Measurements from ENCODE around the gene MT2A.
"Not testable (repeated sequence)": the region's sequence is repeated elsewhere in the genome, so short reads cannot be mapped to it uniquely, and the experiment has no call there.

Gene MT2A

GRCh38 chr16:56621665-56622445 lies 13.5 kb downstream of the MT2A start:
- DNase-seq (ENCODE audit: low spot score) = not testable (repeated sequence)

DNA sequence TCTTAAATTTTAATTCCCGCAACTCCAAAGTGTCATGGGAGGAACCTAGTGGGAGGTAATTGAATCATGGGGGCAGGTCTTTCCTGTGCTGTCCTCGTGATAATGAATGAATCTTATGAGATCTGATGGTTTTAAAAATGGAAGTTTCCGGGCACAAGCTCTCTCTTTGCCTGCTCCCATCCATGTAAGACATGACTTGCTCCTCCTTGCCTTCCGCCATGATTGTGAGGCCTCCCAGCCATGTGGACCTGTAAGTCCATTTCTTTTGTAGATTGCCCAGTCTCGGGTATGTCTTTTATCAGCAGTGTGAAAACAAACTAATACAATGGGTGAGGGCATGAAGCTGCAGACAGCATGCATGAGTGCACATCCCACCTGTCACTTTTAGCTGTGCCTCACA lies 14.8 kb downstream of the MT2A start:
- DNase-seq (ENCODE audit: low spot score) = not testable (repeated sequence)

DNA sequence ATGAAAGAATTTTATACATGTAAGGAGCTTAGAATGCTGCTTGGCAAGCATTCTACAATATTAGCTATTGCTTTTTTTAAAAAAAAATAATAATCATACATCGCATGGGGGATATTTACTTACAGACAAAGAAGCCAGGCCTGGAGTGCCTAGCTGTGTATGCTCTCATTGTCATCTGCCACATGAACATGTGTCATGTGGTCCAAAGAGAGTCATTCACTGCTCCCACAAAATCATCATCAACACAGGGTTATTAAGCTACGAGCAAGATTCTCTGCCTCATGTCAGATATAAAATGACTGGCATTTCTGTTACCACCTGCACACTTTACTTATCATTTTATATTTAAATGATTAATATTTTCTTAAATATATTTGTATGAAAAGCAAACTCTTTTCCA lies 15.3 kb downstream of the MT2A start:
- no peak for DNase-seq (ENCODE audit: low spot score)

- DNase-seq (ENCODE audit: low spot score) = no peak
Measured at GRCh38 chr16:56625140-56625942, 17.0 kb downstream of the MT2A start, which contains the start of gene MT1E. Gene MT1E (plus strand): TSS chr16:56625781. CDS start chr16:56625852, 71 bp downstream.

GRCh38 chr16:56625943-56626654 lies 17.7 kb downstream of the MT2A start:
- no peak for DNase-seq (ENCODE audit: low spot score)

DNA sequence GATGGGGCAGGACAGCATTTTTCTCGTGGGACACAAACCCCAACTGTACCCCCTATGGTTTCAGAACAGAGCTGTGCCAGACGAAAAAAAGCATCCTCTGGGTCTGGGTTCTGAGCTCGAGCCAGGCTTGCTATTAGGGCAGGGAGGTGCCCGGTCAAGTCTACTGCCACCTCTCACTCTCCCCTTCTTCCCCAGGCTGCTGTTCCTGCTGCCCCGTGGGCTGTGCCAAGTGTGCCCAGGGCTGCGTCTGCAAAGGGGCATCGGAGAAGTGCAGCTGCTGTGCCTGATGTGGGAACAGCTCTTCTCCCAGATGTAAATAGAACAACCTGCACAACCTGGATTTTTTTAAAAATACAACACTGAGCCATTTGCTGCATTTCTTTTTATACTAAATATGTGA lies 18.3 kb downstream of the MT2A start:
- DNase-seq (ENCODE audit: low spot score) = no peak

GRCh38 chr16:56628486-56629350 lies 20.3 kb downstream of the MT2A start:
- no peak for DNase-seq (ENCODE audit: low spot score)

DNA sequence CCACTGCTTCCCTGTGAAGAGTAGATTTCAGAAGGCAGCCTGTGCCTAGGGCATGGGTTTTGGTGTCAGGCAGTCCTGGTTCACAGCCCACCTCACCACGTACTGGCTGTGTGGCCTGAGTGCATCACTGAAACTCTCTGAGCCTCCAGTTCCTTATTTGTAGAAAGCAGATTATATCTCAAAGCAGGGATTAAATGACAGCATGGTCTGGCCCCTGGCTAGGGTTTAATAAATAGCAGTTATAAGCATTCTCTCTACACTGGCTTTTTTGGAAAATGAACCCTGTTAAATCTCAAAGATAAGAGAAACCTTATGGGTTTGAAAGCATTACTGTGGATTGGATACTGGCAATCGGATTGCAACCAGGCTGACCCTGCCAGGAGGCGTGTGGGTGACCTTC lies 21.1 kb downstream of the MT2A start:
- no peak for DNase-seq (ENCODE audit: low spot score)

- DNase-seq (ENCODE audit: low spot score) = no peak
Measured at GRCh38 chr16:56630134-56630533, 21.8 kb downstream of the MT2A start.

GRCh38 chr16:56631197-56631596 lies 22.8 kb downstream of the MT2A start:
- no peak for DNase-seq (ENCODE audit: low spot score)

DNA sequence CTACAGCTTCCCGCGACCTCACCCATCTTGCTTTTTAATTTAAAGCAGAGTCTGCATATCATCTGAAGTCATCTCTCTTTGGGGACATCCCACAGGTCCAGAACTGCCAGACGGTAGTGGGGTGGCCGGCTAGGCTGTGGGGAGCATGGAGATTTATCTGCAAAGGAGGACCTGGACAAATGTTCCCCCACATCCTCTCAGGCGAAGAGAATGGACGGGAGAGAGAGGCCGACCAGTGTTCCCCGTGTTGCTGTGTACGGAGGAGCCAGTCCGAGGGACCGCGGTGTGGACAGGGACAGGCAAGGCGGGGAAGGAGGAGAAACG lies 23.4 kb downstream of the MT2A start:
- DNase-seq (ENCODE audit: low spot score) = no peak

GRCh38 chr16:56632156-56632847 lies 23.9 kb downstream of the MT2A start, which contains the start of gene MT1M:
Gene MT1M (plus strand): TSS chr16:56632659. CDS start chr16:56632732, 73 bp downstream.
- no peak for DNase-seq (ENCODE audit: low spot score)

DNA sequence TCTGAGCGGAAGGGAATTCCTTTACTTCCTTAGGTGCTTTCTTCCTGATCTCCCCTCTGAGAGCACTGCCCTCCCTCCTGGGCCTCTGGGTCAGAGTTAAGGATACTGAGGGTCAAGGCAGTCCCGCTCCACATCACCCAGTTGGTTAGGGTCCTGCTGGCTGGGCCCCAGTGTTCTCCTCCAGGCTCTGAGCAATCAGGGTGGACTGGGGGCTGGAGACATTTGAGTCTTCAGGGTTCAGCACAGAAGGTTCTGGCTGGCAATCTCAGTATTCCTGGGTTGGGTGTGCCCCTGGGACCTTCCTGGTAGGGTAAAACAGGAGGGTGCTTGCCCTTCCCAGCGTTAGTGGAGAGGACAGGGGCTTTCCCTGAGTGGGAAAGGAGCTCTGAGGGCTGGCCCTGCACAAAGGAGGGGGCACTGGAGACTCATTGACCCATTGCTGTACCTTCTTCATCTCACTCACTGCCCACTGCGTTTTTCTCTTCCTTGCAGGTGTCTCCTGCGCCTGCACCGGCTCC lies 24.5 kb downstream of the MT2A start:
- no peak for DNase-seq (ENCODE audit: low spot score)

GRCh38 chr16:56633535-56633934 lies 25.2 kb downstream of the MT2A start:
- no peak for DNase-seq (ENCODE audit: low spot score)

DNA sequence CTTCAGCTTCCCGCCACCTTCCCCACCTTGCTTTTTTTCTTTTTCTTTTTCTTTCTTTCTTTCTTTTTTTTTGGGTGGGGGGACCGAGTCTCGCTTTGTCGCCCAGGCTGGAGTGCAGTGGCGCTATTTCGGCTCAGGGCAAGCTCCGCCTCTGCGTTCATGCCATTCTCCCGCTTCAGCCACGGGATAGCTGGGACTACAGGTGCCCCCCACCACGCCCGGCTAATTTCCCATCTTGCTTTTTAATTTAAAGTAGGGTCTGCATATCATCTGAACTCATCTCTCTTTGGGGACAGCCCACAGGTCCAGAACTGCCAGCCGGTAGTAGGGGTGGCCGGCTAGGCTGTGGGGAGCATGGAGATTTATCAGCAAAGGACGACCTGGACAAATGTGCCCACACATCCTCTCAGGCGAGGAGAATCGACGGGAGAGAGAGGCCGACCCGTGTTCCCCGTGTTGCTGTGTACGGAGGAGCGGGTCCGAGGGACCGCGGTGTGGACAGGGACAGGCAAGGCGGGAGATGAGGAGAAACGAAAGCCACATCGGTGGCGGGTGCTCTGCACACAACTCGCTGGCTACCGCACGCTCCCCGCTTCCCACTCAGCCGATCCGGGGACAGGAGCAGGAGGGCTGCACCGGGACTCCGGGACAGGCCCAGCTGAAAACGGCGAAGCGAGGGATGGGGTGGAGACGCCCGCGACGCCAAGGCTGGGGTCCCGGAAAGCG lies 26.5 kb downstream of the MT2A start:
- DNase-seq (ENCODE audit: low spot score) = no peak

DNA sequence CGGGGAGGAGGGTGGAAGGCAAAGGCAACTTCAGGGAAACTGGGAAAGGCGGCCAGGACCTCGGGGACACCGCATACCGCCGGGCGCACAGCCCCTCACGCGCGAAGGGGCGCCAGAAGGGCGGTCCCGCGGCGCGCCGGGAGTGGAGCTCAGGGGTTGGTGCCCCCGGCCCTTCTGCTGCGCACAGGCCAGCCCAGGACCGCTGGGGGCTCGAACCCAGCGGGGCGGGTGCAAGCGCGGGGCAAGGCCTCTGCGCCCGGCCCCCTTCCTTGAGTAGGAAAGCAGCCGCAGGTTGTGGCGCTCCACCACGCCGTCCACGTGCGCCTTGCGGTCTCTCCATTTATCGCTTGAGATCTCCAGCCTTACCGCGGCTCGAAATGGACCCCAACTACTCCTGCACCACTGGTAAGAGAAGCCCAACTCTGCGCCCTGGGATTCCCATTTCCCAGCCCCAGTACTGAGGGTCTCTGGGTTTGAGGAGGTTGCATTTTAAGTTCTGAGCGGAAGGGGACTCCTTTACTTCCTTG lies 27.1 kb downstream of the MT2A start:
- no peak for DNase-seq (ENCODE audit: low spot score)

- DNase-seq (ENCODE audit: low spot score) = no peak
Measured at GRCh38 chr16:56636616-56637413, 28.4 kb downstream of the MT2A start.

DNA sequence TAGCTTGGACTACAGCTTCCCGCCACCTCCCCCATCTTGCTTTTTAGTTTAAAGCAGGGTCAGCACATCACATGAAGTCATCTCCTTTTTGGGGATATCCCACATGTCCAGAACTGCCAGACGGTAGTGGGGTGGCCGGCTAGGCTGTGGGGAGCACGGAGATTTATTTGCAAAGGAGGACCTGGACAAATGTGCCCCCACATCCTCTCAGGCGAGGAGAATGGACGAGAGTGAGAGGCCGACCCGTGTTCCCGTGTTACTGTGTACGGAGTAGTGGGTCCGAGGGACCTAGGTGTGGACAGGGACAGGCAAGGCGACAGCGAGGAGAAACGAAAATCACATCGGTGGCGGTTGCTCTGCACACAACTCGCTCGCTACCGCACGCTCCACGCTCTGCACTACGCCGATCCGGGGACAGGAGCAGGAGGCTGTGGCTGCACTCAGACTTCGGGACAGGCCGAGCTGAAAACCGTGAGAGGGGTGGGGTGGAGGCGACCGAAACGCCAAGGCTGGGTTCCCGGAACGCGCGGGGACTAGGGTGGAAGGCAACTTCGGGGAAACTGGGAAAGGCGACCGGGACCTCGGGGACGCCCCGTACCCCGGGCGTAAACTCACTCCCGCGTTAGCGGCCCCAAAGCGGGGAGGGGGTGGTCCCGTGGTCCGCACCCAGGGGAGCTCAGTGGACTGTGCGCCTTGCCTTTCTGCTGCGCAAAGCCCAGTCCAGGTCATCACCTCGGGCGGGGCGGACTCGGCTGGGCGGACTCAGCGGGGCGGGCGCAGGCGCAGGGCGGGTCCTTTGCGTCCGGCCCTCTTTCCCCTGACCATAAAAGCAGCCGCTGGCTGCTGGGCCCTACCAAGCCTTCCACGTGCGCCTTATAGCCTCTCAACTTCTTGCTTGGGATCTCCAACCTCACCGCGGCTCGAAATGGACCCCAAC lies 29.7 kb downstream of the MT2A start, which contains the start of gene MT1A:
MT1A (plus strand) TSS at position 853 of the 937 bp plus-strand sequence; CDS start at position 926, 73 bp downstream.
- DNase-seq (ENCODE audit: low spot score) = no peak

Measured in D341Med (cell line).